HepG2 (cell line): ENCODE data around the gene TNIP1. TPM values are rescaled to one million over a fixed set of nuclear protein-coding genes. Genes with fewer than 3 reads are reported as not detected.
A peak's percentile ranks its signal among the peaks of the same experiment; 100 is the strongest.

Experiments
- ATAC-seq: fragments of 200-7000 bp; cut with Tn5 transposase; 3 replicates; pipeline ENCODE4 v1.9.1; 2020; ENCODE audit warnings: mild to moderate bottlenecking, moderate library complexity
- BruUV-seq: library from RNA; stranded (reverse); fragments of 400-500 nt; replicated peaks from 2 replicates; lab custom pipeline; 2021; lab: Mats Ljungman, UMichigan
- CTCF ChIA-PET: fragments of 300-600 bp; formaldehyde crosslinking; extraction: SDS; loops from one replicate; lab custom pipeline; 2021; ENCODE audit warnings: low total read pairs, inconsistent platforms, low intra/inter-chr PET ratio; lab: Yijun Ruan, JAX
- POLR2A ChIA-PET: fragments of 350-600 bp; sonication (Branson Sonifier 250); formaldehyde crosslinking; loops from one replicate; lab custom pipeline; 2020; ENCODE audit warnings: antibody characterized with exemption, inconsistent platforms; lab: Yijun Ruan, JAX
- DNase-seq: peaks from one replicate; pipeline ENCODE4 v3.0.0-alpha.2; 2015; ENCODE audit warnings: low spot score
- FAIRE-seq: peaks from 3 replicates; lab custom pipeline; 2011; peaks lifted over from hg19 to GRCh38; lab: Jason Lieb, UNC
- H2AFZ ChIP-seq: one replicate; pipeline ENCODE4 v1.6.1; 2011; ENCODE audit warnings: low read length, inconsistent platforms
- H3K27ac ChIP-seq: fragments of 300-600 bp; 3 replicates; pipeline ENCODE4 v1.8.0; 2011; ENCODE audit warnings: mixed run types, mild to moderate bottlenecking, mixed read lengths, low read length, inconsistent platforms; ENCODE audit not compliant: insufficient read depth; ENCODE audit errors: extremely low read length
- H3K27me3 ChIP-seq, 2 experiments: fragments of 200-600 bp in 1 of 2; 2 replicates in 1 of 2; 3 replicates in 1 of 2; pipeline versions ENCODE4 v1.6.0 to v1.8.0; 2011; ENCODE audit warnings: low read length in 2 of 2, mild to moderate bottlenecking in 2 of 2, moderate library complexity in 2 of 2, inconsistent platforms in 1 of 2; ENCODE audit not compliant: insufficient read depth in 2 of 2, control insufficient read depth in 1 of 2
- H3K36me3 ChIP-seq, 2 experiments: fragments of 200-600 bp in 1 of 2; replicated peaks in 1 of 2; 2 replicates in 1 of 2; 3 replicates in 1 of 2; pipeline versions ENCODE4 v1.5.1 to v1.8.0; 2011; ENCODE audit warnings: low read length in 2 of 2, inconsistent platforms in 1 of 2; ENCODE audit not compliant: insufficient read depth in 2 of 2, control insufficient read depth in 1 of 2
- H3K4me1 ChIP-seq: 2 replicates; pipeline ENCODE4 v1.5.1; 2012; ENCODE audit warnings: low read length, inconsistent platforms; ENCODE audit not compliant: insufficient read depth
- H3K4me2 ChIP-seq: 2 replicates; pipeline ENCODE4 v1.6.0; 2011; ENCODE audit warnings: low read depth, low read length, inconsistent platforms
- H3K4me3 ChIP-seq, 3 experiments: fragments of 200-600 bp in 1 of 3; sonication (generic), shearing (Covaris generic) in 1 of 3; replicated peaks in 1 of 3; 2 replicates each; pipeline ENCODE4 v1.5.1; 2011 to 2016; ENCODE audit warnings: low read length in 3 of 3, inconsistent platforms in 2 of 3, low read depth in 2 of 3, mild to moderate bottlenecking in 2 of 3, control low read depth in 1 of 3, mixed read lengths in 1 of 3; ENCODE audit not compliant: insufficient read depth in 1 of 3
- H3K79me2 ChIP-seq: one replicate; pipeline ENCODE4 v1.6.1; 2011; ENCODE audit warnings: low read length, inconsistent platforms; ENCODE audit not compliant: insufficient read depth
- H3K9ac ChIP-seq: 2 replicates; pipeline ENCODE4 v1.6.0; 2011; ENCODE audit warnings: mild to moderate bottlenecking, low read depth, low read length, inconsistent platforms; ENCODE audit not compliant: insufficient read depth
- H3K9me3 ChIP-seq: 2 replicates; pipeline ENCODE4 v1.5.1; 2012; ENCODE audit warnings: mild to moderate bottlenecking, low read length
- H4K20me1 ChIP-seq: 2 replicates; pipeline ENCODE4 v1.6.0; 2011; ENCODE audit warnings: inconsistent platforms, mild to moderate bottlenecking, low read length, moderate library complexity; ENCODE audit not compliant: insufficient read depth
- AGO2 ChIP-seq: fragments of 200-400 bp; formaldehyde crosslinking; optimal IDR thresholded peaks from 2 replicates; pipeline ENCODE3; 2017; ENCODE audit warnings: mild to moderate bottlenecking, low read depth, low read length, moderate library complexity
- ELF3 ChIP-seq: IDR thresholded peaks from 2 replicates; pipeline ENCODE4 v1.6.1; 2016; ENCODE audit warnings: missing genetic modification reagents, missing compliant biosample characterization
- ERF ChIP-seq: IDR thresholded peaks from 2 replicates; pipeline ENCODE4 v1.6.1; 2018; ENCODE audit warnings: missing biosample characterization, missing genetic modification reagents
- ETV5 ChIP-seq: IDR thresholded peaks from 2 replicates; pipeline ENCODE4 v1.6.1; 2018; ENCODE audit warnings: missing biosample characterization, missing genetic modification reagents, inconsistent platforms, borderline replicate concordance
- GATAD1 ChIP-seq: IDR thresholded peaks from 2 replicates; pipeline ENCODE4 v1.6.1; 2016; ENCODE audit warnings: missing genetic modification reagents, missing compliant biosample characterization
- HNF4G ChIP-seq, 2 experiments: sonication (generic) in 1 of 2; formaldehyde crosslinking in 1 of 2; IDR thresholded peaks; 2 replicates each; pipeline versions ENCODE4 v1.4.0 to v1.6.1; 2011 to 2020; ENCODE audit warnings: borderline replicate concordance in 2 of 2, low read depth in 2 of 2, mild to moderate bottlenecking in 2 of 2, low read length in 1 of 2, missing genetic modification reagents in 1 of 2, moderate library complexity in 1 of 2
- REPIN1 ChIP-seq: sonication (generic); formaldehyde crosslinking; IDR thresholded peaks from 2 replicates; pipeline ENCODE4 v1.8.0; 2022; ENCODE audit warnings: missing genetic modification reagents, low read depth, mild to moderate bottlenecking, borderline replicate concordance
- SP5 ChIP-seq: IDR thresholded peaks from 2 replicates; pipeline ENCODE4 v1.6.1; 2016; ENCODE audit warnings: low read depth, borderline replicate concordance
- STAG1 ChIP-seq: sonication (generic); formaldehyde crosslinking; IDR thresholded peaks from 2 replicates; pipeline ENCODE4 v1.4.0; 2020; ENCODE audit warnings: missing genetic modification reagents
- ZFX ChIP-seq: sonication (generic); formaldehyde crosslinking; IDR thresholded peaks from 2 replicates; pipeline ENCODE4 v1.4.0; 2020; ENCODE audit warnings: mild to moderate bottlenecking, low read depth, missing genetic modification reagents, moderate library complexity
- ZNF335 ChIP-seq: sonication (generic); formaldehyde crosslinking; IDR thresholded peaks from 2 replicates; pipeline ENCODE4 v1.4.0; 2020; ENCODE audit warnings: missing genetic modification reagents
- ZNF501 ChIP-seq: sonication (generic); formaldehyde crosslinking; IDR thresholded peaks from 2 replicates; pipeline ENCODE4 v1.5.1; 2020; ENCODE audit warnings: mild to moderate bottlenecking, moderate library complexity, missing genetic modification reagents
- ZNF615 ChIP-seq: sonication (generic); formaldehyde crosslinking; IDR thresholded peaks from 2 replicates; pipeline ENCODE4 v1.5.0; 2020; ENCODE audit warnings: mild to moderate bottlenecking, missing genetic modification reagents, borderline replicate concordance
- WGBS: methylation state at CpG from one replicate; pipeline ENCODE4 v1.1.6; 2017; ENCODE audit warnings: low lambda C conversion rate; 5-methylcytosine and 5-hydroxymethylcytosine counted together
- in situ Hi-C: cut with HindIII; loops from 2 replicates; pipeline ENCODE4 v1.10.0; 2017; ENCODE audit warnings: low pct_unique_long_range_greater_than_20kb; ENCODE audit not compliant: extremely low pct_ligation_motif_present
- intact Hi-C: fragments of 100-400 bp; cut with micrococcal nuclease; formaldehyde crosslinking; loops from one replicate; pipeline ENCODE4 v1.10.0; 2022; ENCODE audit not compliant: unreplicated experiment
- polyA plus RNA-seq, 8 experiments: library from polyadenylated mRNA; depleted of rRNA in 3 of 8; stranded (reverse) in 7 of 8; unstranded in 1 of 8; fragments of >200 nt; fragmentation: Illumina TruSeq in 4 of 8; extraction: Trizol in 4 of 8; gene quantifications; 2 replicates each; pipeline versions ENCODE4 v1.2.1 to v1.2.3, GENCODE V29; 2011 to 2016; ENCODE audit warnings: low read depth in 4 of 8, missing spikeins in 1 of 8, mixed read lengths in 1 of 8; ENCODE audit not compliant: insufficient read depth in 1 of 8
- total RNA-seq, 5 experiments: library from RNA; depleted of rRNA; stranded (reverse); fragments of >200 nt; fragmentation: Illumina TruSeq; extraction: Trizol; gene quantifications; 2 replicates each; pipeline ENCODE4 v1.2.3, GENCODE V29; 2016; ENCODE audit warnings: low read depth in 1 of 5
- TF ChIP-seq, protein P1 (sequence below): IDR thresholded peaks from 2 replicates; pipeline ENCODE4 v1.4.0; 2020; ENCODE audit warnings: mild to moderate bottlenecking, missing genetic modification reagents
- TF ChIP-seq, protein P2 (sequence below): sonication (generic); formaldehyde crosslinking; IDR thresholded peaks from 2 replicates; pipeline ENCODE4 v1.5.0; 2020; ENCODE audit warnings: mild to moderate bottlenecking, missing genetic modification reagents

The TNIP1 gene
- total and polyA plus RNA-seq, 2 of the 13 experiments (the other 11 are each of a cell fraction or from before 2014, with no cell fraction given) = 26.2 to 45.9 TPM

DNA sequence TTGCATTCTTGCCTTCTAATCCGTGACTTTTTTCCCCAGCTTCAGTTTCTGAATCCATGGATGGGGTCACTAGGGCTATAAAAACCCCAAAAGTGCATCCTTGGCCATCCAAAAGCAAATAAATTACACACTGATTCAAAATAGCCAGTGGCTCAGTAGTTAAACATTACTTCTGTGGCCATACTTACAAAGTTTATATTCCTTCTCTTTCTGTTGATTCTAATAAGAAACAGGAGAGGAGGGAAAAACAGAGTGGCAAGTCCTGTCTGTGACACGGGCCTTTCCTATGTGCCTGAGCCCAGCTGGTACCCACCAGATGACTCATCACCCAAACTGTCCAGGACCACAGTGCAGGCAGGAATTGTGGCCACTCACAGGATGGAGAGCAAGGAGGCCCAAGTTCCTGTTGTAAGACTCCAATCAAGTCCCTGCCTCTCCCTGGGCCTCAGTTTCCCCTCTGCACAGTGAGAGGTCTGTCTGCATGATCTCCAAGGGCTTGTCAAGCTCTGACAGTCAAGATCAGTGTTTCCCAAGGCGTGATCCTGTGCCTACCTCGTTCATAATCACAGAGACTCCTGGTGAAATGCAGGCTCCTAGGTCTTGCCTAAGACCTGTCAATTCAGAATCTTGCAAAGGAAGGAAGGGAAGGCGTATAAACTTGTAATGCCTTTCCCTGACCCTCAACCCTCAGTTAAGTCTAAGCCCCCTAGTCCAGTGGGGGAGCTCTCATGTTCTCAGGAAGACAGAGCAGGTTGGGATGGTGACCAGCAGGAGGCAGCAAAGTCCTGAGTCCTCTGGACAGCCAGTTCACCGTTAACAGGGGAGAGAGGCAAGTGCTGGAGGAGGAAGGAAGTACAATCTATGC lies 29.5 kb downstream of the TNIP1 start:
- no peak overlapping the region for H2AFZ ChIP-seq
- no TSS peak for BruUV-seq
- no peaks in the 10 kb centered on the region for H3K4me1 ChIP-seq
- POLR2A ChIA-PET = interaction anchor here (1.2 kb wide), 1 partner anchor 64 kb away, joined by 5 read pairs; no protein-coding TSS in a partner anchor
- no peaks in the 10 kb centered on the region for H3K79me2 ChIP-seq
- no peak overlapping the region for H3K27ac ChIP-seq
- DNase-seq = peak; percentile 68
- ATAC-seq = peak; percentile 91
- H3K4me3 ChIP-seq = no peak overlapping the region
- no peaks in the 10 kb centered on the region for H3K9me3 ChIP-seq
- peaks cover 7% of the 10 kb centered on the region; the same call in 1 of the 2 replicates for H4K20me1 ChIP-seq
- peak; percentile 91 for FAIRE-seq
- 77% methylated on average over 6 of the region's 6 CpGs for WGBS
- in situ Hi-C loops = loop anchor here (5.0 kb wide), 1 partner anchor 66 kb away; no protein-coding TSS in a partner anchor
- H3K9ac ChIP-seq = no peak overlapping the region
- H3K4me2 ChIP-seq = no peak overlapping the region
- intact Hi-C loops = loop anchor here (1.0 to 5.0 kb wide), 3 partner anchors 36 to 114 kb away; no protein-coding TSS in a partner anchor
- CTCF ChIA-PET = interaction anchor here (0.7 to 3.1 kb wide), 3 partner anchors 49 to 75 kb away, joined by 3 to 62 read pairs (median 6); no protein-coding TSS in a partner anchor
- H3K27me3 ChIP-seq = no peaks in the 10 kb centered on the region
- H3K36me3 ChIP-seq = peaks cover 43 to 77% of the 10 kb centered on the region in 2 experiments
- TF ChIP-seq SP5 (no peak), HNF4G (IDR thresholded peaks at IDR 0.05; ENCODE audit: borderline replicate concordance, low read depth, low read length) (no peak), HNF4G (CRISPR knock-in tag; IDR thresholded peaks at IDR 0.05; ENCODE audit: borderline replicate concordance, low read depth) (0 out of 2 replicates have a peak, but pooled peaks have one; percentile 32), ERF (CRISPR knock-in tag) (peak; percentile 59; the same call in 1 of the 2 replicates), ELF3 (CRISPR knock-in tag) (0 out of 2 replicates have a peak, but pooled peaks have one; percentile 43), ZFX (peak; percentile 18; the same call in 1 of the 2 replicates), ZNF501 (CRISPR knock-in tag) (peak; percentile 53), AGO2 (no peak), GATAD1 (CRISPR knock-in tag) (0 out of 2 replicates have a peak, but pooled peaks have one; percentile 14), ZNF615 (CRISPR knock-in tag) (no peak), REPIN1 (0 out of 2 replicates have a peak, but pooled peaks have one; percentile 40), STAG1 (peak; percentile 87), ZNF335 (CRISPR knock-in tag) (0 out of 2 replicates have a peak, but pooled peaks have one; percentile 27), ETV5 (CRISPR knock-in tag) (0 out of 2 replicates have a peak, but pooled peaks have one; percentile 6)
- TF ChIP-seq, protein P1, sequence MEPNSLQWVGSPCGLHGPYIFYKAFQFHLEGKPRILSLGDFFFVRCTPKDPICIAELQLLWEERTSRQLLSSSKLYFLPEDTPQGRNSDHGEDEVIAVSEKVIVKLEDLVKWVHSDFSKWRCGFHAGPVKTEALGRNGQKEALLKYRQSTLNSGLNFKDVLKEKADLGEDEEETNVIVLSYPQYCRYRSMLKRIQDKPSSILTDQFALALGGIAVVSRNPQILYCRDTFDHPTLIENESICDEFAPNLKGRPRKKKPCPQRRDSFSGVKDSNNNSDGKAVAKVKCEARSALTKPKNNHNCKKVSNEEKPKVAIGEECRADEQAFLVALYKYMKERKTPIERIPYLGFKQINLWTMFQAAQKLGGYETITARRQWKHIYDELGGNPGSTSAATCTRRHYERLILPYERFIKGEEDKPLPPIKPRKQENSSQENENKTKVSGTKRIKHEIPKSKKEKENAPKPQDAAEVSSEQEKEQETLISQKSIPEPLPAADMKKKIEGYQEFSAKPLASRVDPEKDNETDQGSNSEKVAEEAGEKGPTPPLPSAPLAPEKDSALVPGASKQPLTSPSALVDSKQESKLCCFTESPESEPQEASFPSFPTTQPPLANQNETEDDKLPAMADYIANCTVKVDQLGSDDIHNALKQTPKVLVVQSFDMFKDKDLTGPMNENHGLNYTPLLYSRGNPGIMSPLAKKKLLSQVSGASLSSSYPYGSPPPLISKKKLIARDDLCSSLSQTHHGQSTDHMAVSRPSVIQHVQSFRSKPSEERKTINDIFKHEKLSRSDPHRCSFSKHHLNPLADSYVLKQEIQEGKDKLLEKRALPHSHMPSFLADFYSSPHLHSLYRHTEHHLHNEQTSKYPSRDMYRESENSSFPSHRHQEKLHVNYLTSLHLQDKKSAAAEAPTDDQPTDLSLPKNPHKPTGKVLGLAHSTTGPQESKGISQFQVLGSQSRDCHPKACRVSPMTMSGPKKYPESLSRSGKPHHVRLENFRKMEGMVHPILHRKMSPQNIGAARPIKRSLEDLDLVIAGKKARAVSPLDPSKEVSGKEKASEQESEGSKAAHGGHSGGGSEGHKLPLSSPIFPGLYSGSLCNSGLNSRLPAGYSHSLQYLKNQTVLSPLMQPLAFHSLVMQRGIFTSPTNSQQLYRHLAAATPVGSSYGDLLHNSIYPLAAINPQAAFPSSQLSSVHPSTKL (CRISPR knock-in tag) = no peak
- TF ChIP-seq, protein P2, sequence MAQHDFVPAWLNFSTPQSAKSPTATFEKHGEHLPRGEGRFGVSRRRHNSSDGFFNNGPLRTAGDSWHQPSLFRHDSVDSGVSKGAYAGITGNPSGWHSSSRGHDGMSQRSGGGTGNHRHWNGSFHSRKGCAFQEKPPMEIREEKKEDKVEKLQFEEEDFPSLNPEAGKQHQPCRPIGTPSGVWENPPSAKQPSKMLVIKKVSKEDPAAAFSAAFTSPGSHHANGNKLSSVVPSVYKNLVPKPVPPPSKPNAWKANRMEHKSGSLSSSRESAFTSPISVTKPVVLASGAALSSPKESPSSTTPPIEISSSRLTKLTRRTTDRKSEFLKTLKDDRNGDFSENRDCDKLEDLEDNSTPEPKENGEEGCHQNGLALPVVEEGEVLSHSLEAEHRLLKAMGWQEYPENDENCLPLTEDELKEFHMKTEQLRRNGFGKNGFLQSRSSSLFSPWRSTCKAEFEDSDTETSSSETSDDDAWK (CRISPR knock-in tag) = no peak
